Left ventricle myocardium superior (tissue), 1 donor: ENCODE data around the gene PHC3. TPM values are rescaled to one million over a fixed set of nuclear protein-coding genes. Genes with fewer than 3 reads are reported as not detected.
A peak's percentile ranks its signal among the peaks of the same experiment; 100 is the strongest.

Source experiments
- ATAC-seq: fragments of 200-7000 bp; cut with Tn5 transposase; one replicate; pipeline ENCODE4 v1.9.1; 2020; ENCODE audit warnings: mild to moderate bottlenecking, moderate library complexity
- DNase-seq: peaks from one replicate; pipeline ENCODE4 v3.0.0-alpha.2; 2020
- intact Hi-C: fragments of 100-400 bp; cut with micrococcal nuclease; formaldehyde crosslinking; loops from one replicate; pipeline ENCODE4 v1.11.0; 2022
- total RNA-seq: library from RNA; stranded (reverse); fragmentation: NEBNext Ultra II Directional; extraction: Animal tissue kit (Norgen Biotek cat#: 25700); gene quantifications from one replicate; pipeline ENCODE4 v1.2.1, GENCODE V29; 2021
- donor health status: DM: no; HTN: yes; CAD: no; lungs with severe emphysema.

Gene PHC3
- total RNA-seq, 1 donor from 2014 or later = 48.8 TPM

- ATAC-seq (no peak), DNase-seq (no peak)
- intact Hi-C loops = no loop called here
These were observed 90.9 kb downstream of the PHC3 start for GRCh38 chr3:170090601-170090981.

- ATAC-seq = no peak
- no peak for DNase-seq
- intact Hi-C loops = no loop called here
These were observed 91.5 kb downstream of the PHC3 start for GRCh38 chr3:170089862-170090600.

DNA sequence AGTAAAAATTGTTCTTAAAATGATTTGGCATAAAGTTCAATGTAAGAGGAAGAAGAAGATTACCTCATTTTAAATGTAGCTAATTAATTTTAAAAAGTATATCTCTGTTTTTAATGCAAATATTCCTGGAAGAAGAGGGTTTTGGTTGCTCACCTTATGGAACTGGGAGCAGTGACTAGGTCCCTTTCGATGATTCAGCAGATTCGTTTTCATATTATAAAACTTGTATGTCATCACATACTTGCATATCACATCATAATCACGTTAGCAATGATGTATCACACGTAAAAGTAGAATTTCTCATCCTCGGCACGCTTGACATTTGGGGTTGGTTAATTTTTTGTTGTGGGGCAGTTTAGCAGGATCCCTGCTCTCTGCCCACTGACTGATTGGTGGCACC lies 96.1 kb downstream of the PHC3 start:
- intact Hi-C loops = no loop called here
- ATAC-seq (no peak), DNase-seq (no peak)

- intact Hi-C loops = no loop called here
- DNase-seq (no peak), ATAC-seq (no peak)
These were observed 98.2 kb downstream of the PHC3 start for GRCh38 chr3:170083343-170083742.

- ATAC-seq = no peak
- DNase-seq = no peak
- intact Hi-C loops = no loop called here
These were observed 100.3 kb downstream of the PHC3 start for GRCh38 chr3:170081079-170081741.

- DNase-seq (no peak), ATAC-seq (no peak)
- intact Hi-C loops = no loop called here
These were observed 100.9 kb downstream of the PHC3 start for GRCh38 chr3:170080605-170081004.

- ATAC-seq (no peak), DNase-seq (no peak)
- intact Hi-C loops = no loop called here
These were observed 101.9 kb downstream of the PHC3 start for GRCh38 chr3:170079536-170080165.

- DNase-seq = no peak
These were observed 102.8 kb downstream of the PHC3 start for GRCh38 chr3:170078620-170079281.

DNA sequence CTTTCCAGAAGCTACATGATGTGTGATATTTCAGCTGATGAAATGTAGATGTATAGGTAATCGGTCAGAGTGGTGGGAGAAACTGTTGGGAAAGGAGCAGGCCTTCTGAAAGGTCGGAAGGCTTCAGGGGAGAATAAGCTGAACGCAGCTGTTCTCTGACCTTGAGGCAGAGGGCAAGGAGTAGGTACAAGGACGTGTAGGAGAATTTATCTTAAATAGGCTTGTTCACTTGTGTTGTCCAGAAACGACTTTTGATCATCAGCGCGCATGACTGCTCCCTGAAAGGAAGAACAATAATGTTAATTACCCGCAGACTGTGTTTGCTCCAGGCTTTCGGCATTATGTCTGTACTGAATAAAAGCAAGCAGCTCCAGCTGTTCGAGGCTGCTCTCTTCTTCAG lies 104.2 kb downstream of the PHC3 start:
- ATAC-seq = no peak
- DNase-seq = no peak

More at GRCh38 chr3:170078620-170079281, 102.8 kb downstream of the PHC3 start:
- intact Hi-C loops = no loop called here
- ATAC-seq = no peak

DNA sequence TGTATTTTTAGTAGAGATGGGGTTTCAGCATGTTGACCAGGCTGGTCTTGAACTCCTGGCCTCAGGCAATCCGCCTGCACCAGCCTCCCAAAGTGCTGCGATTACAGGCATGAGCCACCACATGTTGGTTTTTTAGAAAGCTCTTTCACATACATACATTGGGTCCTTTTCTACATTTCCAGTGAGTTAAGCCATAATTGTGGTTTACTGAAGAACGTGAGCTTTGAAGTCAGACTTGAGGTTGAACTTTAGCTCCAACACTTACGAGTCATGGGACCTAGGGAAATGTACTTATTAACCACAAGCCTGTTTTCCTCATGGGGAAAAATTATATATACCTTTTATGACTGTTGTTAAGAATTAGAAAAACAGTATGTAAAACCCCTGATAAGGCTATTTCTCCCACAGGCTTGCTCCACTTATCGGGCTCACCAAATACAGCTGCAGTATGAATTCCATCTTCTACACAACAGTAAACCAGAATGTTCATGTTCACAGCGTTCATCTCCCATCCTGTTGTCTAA lies 104.8 kb downstream of the PHC3 start:
- intact Hi-C loops = no loop called here
- ATAC-seq (no peak), DNase-seq (no peak)

More for the DNA sequence above, 104.2 kb downstream of the PHC3 start:
- intact Hi-C loops = no loop called here

DNA sequence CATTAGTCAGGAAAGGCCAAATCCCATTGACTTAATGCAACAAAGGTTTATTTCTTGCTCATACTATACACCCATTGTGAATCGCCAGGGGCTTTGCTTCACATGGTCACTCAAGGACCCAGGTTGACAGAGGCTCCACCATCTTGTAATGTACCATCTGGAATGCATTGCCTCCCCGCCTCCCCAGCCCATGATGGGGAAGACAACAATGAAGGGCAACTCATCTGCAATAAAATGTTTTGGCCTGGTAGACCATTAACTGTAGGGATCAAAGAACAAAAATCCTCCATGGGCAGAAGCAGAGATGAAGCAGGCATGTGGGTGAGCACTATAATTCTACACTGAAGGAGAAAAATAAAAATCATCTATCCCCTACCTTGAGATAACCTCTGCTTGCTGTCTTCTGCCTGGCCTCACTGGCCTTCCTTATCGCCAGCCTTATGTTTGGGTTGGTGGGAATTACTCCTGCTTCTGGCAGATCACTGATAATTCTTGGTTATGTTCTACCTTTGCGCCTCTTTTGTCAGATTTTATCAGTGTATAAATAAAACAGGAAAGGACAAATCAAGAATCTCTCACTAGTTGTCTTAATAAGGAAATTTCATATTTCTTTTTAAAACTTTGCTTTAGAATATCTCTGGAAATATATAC lies 106.0 kb downstream of the PHC3 start:
- DNase-seq = no peak

DNA sequence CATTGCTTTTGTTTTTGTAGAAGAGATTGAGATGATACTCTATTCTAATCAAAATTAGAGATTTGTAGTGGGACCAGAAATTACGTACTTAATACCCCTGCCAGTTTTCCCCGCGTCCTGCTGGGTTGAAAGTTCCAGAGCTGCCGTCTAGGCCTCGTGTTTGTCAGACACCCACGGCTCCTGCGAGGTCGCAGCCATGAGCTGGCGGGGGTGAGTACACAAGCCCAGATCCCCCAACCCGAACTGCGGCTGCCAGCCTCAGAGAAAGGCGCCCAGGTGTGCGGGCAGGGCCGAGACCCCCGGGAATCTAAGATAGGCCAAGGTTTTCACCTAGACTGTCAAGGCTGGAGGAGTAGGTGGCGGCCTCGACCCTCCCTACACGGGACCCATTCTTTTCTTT lies 117.4 kb downstream of the PHC3 start:
- ATAC-seq (no peak), DNase-seq (no peak)
- intact Hi-C loops = no loop called here

More for the DNA sequence above, 106.0 kb downstream of the PHC3 start:
- intact Hi-C loops = no loop called here
- ATAC-seq = no peak

DNA sequence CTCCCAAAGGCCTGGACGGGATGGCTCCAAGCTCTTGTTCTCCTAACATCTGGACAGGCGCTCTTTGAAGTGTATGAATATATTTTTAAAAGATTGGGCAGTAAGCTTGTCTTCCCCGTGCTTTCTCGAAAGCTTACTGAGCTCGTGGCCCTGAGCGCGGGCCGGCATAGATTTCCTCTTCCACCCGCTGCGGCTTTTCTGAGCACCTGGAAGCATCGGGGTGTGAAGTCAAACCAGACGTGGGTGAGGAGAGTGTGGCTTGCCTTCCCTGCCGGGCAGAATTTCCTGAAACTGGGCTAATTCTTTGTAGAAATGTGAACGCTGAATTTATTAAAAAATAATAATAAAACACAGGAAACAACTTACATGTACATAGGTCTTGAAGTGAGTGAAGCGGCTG lies 117.8 kb downstream of the PHC3 start:
- ATAC-seq (no peak), DNase-seq (no peak)
- intact Hi-C loops = no loop called here

GRCh38 chr3:170062769-170063168 lies 118.8 kb downstream of the PHC3 start:
- DNase-seq (no peak), ATAC-seq (no peak)
- intact Hi-C loops = no loop called here

DNA sequence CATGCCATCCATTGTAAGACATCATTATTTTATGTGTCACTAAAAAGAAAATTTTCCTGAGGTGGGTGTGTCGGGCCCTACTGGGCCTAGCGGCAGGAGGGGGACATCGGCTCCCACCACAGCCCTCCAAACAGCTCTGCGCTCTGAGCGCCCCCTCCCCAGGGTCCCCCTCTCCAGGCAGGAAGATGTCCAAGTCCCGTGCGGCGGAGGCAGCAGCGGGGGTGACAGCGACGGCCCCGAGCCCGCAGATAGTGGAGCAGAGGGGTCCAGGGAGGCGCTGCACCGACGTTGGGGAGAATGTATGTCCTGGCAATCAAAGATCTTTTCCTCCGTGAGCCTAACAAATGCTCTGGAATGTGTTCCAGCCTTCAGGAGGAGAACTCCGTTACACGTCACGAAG lies 119.5 kb downstream of the PHC3 start:
- ATAC-seq (no peak), DNase-seq (no peak)
- intact Hi-C loops = no loop called here

GRCh38 chr3:170059447-170059846 lies 122.1 kb downstream of the PHC3 start:
- ATAC-seq (no peak), DNase-seq (no peak)
- intact Hi-C loops = no loop called here

DNA sequence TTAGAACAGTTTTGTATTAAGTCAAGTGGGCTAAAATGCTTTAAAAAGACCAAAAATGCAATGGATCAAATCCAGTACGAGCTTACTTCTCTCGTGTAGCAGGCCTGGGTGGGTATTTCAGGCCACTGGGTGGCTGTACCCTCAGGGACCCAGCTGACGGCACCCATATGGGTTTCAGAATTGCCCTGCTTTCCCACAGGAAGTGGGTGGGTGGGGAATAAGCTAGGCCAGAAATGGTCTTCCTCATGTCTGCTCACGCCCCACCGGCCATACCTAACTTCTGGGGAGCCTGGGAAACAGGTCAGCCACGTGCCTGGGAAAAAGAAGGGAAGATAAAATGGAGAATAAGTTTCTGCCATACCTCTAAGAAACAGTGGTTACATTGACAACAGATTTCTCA lies 123.4 kb downstream of the PHC3 start:
- intact Hi-C loops = no loop called here
- ATAC-seq (no peak), DNase-seq (no peak)

DNA sequence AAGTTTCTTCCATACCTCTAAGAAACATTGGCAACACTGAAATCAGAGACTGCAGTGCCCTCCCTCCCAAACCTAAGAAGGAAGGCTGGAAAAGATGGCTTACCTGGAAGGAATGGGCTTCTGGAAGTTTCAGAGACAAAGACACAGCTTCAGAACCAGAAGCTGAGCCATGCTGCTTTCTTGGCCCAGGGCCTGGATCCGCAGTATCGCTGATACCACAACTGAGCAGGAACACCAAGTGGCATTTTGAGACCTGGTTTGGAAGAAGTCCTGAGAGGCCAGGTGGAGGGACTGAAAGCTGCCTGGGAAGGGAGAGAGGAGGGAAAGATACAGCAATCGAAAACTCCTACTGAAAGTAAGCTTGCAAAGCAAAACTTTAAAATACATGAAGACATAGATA lies 124.0 kb downstream of the PHC3 start:
- intact Hi-C loops = no loop called here
- ATAC-seq = peak; percentile 75
- DNase-seq = peak; percentile 46

GRCh38 chr3:170056710-170057454 lies 124.7 kb downstream of the PHC3 start:
- intact Hi-C loops = no loop called here
- ATAC-seq (no peak), DNase-seq (no peak)
